ENCODE results near the gene GRIK4. TPM values are rescaled to one million over a fixed set of nuclear protein-coding genes. Genes with fewer than 3 reads are reported as not detected.

Gene GRIK4
- total and polyA plus RNA-seq, 2 donors (not counting 3 experiments of a cell fraction or from before 2014, with no cell fraction given) = 0.81 to 1.6 TPM

DNA sequence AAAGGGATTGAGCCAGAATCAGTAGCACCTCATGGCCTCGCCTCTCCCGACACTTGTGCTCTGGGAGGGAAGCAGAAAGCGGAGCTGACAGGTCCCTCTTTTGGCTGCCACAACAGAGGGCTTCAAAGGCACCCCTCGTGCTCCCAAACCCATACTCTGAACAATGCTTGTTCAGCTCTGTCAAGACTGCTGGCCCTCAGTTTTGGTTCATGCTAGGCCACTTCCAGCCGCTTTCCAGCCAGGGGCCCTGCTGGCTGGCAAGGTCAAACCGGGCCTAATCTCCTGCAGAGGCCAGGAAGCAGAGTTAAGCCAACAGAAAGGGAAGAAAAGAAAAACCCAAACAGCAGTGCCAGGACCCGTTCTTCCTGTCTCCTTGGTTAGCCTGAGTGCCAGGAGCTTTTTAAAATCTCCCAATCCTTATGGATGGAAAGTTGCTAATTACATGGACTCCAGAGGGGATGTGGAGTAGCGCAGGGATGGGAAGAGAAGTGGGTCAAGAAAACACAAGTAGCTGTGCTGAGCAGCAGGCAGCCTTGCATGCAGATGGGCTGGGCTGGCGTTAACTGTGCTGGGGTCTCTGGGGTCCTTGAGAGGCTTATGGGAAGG, 150.6 kb downstream of the GRIK4 start:
- Histone ChIP-seq H4K20me1 (replicated peaks; ENCODE audit: control insufficient read depth, extremely low read depth, insufficient read depth, low read length) (no peaks in the 10 kb centered on the region), H3K9ac (replicated peaks; ENCODE audit: extremely low read depth, insufficient read depth, low read length) (no peak overlapping the region), H3K36me3 (ENCODE audit: control insufficient read depth in 2 of 2, extremely low read depth in 1 of 2, insufficient read depth in 2 of 2, low read length in 2 of 2) (no peaks in the 10 kb centered on the region), H3K9me3 (replicated peaks; ENCODE audit: control insufficient read depth, insufficient read depth, low read length) (no peaks in the 10 kb centered on the region), H3K27me3 (ENCODE audit: control insufficient read depth in 2 of 2, insufficient read depth in 2 of 2, low read length in 2 of 2) (peaks cover 0 to 7% of the 10 kb centered on the region in 2 experiments), H3K4me1 (ENCODE audit: control insufficient read depth, extremely low read depth, insufficient read depth, low read length) (no peaks in the 10 kb centered on the region), H3K9me1 (replicated peaks; ENCODE audit: control insufficient read depth, extremely low read depth, insufficient read depth, low read length) (no peaks in the 10 kb centered on the region), H3K27ac (ENCODE audit: insufficient read depth, low read depth, low read length) (no peak overlapping the region), H3K4me3 (replicated peaks in 1 of 3; ENCODE audit: insufficient read depth in 1 of 3, low read depth in 1 of 3, low read length in 3 of 3) (no peak overlapping the region), H3K4me2 (ENCODE audit: insufficient read depth, low read length) (no peak overlapping the region), H2AFZ (ENCODE audit: low read depth, low read length) (no peak overlapping the region), H3K79me2 (ENCODE audit: control insufficient read depth, insufficient read depth, low read length) (no peaks in the 10 kb centered on the region)
- BruUV-seq (replicated peaks) = no TSS peak
- ChIA-PET POLR2A (no interaction called here), CTCF (interaction anchor here (1.1 to 1.4 kb wide), 2 partner anchors 13 to 289 kb away, joined by 3 to 4 read pairs; no protein-coding TSS in a partner anchor)
- no peak for DNase-seq (ENCODE audit: low read depth, low spot score)
- FAIRE-seq = no peak
- dilution Hi-C loops (cut with MboI; ENCODE audit: extremely low pct_ligation_motif_present, low sequenced_read_pairs) = no loop called here
- intact Hi-C loops (cut with micrococcal nuclease) = no loop called here
- TF ChIP-seq, protein P1, sequence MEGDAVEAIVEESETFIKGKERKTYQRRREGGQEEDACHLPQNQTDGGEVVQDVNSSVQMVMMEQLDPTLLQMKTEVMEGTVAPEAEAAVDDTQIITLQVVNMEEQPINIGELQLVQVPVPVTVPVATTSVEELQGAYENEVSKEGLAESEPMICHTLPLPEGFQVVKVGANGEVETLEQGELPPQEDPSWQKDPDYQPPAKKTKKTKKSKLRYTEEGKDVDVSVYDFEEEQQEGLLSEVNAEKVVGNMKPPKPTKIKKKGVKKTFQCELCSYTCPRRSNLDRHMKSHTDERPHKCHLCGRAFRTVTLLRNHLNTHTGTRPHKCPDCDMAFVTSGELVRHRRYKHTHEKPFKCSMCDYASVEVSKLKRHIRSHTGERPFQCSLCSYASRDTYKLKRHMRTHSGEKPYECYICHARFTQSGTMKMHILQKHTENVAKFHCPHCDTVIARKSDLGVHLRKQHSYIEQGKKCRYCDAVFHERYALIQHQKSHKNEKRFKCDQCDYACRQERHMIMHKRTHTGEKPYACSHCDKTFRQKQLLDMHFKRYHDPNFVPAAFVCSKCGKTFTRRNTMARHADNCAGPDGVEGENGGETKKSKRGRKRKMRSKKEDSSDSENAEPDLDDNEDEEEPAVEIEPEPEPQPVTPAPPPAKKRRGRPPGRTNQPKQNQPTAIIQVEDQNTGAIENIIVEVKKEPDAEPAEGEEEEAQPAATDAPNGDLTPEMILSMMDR (IDR thresholded peaks at IDR 0.05; ENCODE audit: extremely low read depth in 1 of 2, insufficient read depth in 1 of 2, low read depth in 1 of 2, low read length in 2 of 2) = no peak
- no peak for TF ChIP-seq GATA2 (IDR thresholded peaks at IDR 0.05; ENCODE audit: insufficient read depth, insufficient read length, low read depth, low read length)
- TF ChIP-seq MYC (IDR thresholded peaks at IDR 0.05; ENCODE audit: low read depth, low read length) = no peak
- no peak for TF ChIP-seq FOS (IDR thresholded peaks at IDR 0.05; ENCODE audit: borderline replicate concordance, insufficient read depth, low read length)
- TF ChIP-seq POLR2AphosphoS5 (IDR thresholded peaks at IDR 0.05; ENCODE audit: insufficient read depth, low read depth, low read length) = no peak
- TF ChIP-seq, protein P2, sequence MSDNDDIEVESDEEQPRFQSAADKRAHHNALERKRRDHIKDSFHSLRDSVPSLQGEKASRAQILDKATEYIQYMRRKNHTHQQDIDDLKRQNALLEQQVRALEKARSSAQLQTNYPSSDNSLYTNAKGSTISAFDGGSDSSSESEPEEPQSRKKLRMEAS (IDR thresholded peaks at IDR 0.05; ENCODE audit: insufficient read depth, insufficient read length) = no peak
- TF ChIP-seq JUN (IDR thresholded peaks at IDR 0.05; ENCODE audit: borderline replicate concordance, insufficient read depth, insufficient read length, low read depth) = no peak
- TF ChIP-seq EZH2 (IDR thresholded peaks at IDR 0.05; ENCODE audit: borderline replicate concordance, low read depth, low read length, severe bottlenecking) = no peak
- no peak for TF ChIP-seq POLR2A (IDR thresholded peaks at IDR 0.05; ENCODE audit: low read depth, low read length)
